GM12873 (cell line): ENCODE measurements around the gene ZBTB32.

Experiments used
- CTCF ChIP-seq: IDR thresholded peaks from 2 replicates; pipeline ENCODE4 v1.5.1; 2012; ENCODE audit warnings: low read depth, mild to moderate bottlenecking, moderate library complexity, low read length, control low read depth; ENCODE audit not compliant: insufficient read depth; ENCODE audit errors: missing control alignments

ZBTB32 gene

DNA sequence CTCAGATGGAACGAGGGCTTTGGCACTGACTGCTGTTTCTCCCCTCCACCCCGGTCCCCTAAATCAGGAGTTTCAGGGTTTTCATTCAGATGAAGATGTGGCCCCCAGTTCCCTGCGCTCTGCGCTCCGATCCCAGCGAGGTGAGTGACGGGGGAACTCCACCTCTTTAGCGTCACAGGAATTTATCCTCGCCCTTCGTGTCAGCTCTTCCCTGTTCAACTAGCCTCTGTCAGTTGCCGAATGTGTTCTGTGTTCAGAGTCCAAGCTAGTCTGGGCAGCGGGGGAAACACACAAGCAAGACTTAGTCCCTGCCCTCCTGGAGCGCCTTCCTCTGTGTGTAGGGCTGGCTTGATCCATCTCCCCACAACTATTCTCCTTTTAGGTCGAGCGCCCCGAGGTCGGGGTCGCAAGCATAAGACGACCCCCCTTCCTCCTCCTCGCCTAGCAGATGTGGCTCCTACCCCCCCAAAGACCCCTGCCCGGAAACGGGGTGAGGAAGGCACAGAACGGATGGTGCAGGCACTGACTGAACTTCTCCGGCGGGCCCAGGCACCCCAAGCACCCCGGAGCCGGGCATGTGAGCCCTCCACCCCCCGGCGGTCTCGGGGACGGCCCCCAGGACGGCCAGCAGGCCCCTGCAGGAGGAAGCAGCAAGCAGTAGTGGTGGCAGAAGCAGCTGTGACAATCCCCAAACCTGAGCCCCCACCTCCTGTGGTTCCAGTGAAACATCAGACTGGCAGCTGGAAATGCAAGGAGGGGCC, 15.2 kb downstream of the ZBTB32 start:
- TF ChIP-seq CTCF = no peak

DNA sequence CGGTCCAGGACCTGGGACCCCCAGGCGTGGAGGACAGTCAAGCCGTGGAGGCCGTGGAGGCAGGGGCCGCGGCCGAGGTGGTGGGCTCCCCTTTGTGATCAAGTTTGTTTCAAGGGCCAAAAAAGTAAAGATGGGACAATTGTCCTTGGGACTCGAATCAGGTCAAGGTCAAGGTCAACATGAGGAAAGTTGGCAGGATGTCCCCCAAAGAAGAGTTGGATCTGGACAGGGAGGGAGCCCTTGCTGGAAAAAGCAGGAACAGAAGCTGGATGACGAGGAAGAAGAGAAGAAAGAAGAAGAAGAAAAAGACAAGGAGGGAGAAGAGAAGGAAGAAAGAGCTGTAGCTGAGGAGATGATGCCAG, 15.8 kb downstream of the ZBTB32 start:
- no peak for TF ChIP-seq CTCF

DNA sequence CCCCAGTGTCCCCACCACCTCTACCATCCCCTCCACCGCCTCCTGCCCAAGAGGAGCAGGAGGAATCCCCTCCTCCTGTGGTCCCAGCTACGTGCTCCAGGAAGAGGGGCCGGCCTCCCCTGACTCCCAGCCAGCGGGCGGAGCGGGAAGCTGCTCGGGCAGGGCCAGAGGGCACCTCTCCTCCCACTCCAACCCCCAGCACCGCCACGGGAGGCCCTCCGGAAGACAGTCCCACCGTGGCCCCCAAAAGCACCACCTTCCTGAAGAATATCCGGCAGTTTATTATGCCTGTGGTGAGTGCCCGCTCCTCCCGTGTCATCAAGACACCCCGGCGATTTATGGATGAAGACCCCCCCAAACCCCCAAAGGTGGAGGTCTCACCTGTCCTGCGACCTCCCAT, 16.3 kb downstream of the ZBTB32 start:
- no peak for TF ChIP-seq CTCF

- TF ChIP-seq CTCF = no peak
Measured at GRCh38 chr19:35721374-35721773, 17.0 kb downstream of the ZBTB32 start.

- no peak for TF ChIP-seq CTCF
Measured at GRCh38 chr19:35722461-35722860, 18.1 kb downstream of the ZBTB32 start.

DNA sequence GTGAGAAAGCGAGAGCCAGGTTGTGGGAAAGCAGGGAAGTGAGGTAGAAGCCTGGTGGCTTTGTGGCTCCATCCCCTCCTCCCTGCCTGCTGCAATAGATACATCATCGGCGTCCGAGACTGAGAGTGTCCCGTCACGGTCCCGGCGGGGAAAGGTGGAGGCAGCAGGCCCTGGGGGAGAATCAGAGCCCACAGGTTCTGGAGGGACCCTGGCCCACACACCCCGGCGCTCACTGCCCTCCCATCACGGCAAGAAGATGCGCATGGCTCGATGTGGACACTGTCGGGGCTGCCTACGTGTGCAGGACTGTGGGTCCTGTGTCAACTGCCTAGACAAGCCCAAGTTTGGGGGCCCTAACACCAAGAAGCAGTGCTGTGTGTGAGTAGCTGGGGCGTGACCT, 18.5 kb downstream of the ZBTB32 start:
- TF ChIP-seq CTCF = no peak

DNA sequence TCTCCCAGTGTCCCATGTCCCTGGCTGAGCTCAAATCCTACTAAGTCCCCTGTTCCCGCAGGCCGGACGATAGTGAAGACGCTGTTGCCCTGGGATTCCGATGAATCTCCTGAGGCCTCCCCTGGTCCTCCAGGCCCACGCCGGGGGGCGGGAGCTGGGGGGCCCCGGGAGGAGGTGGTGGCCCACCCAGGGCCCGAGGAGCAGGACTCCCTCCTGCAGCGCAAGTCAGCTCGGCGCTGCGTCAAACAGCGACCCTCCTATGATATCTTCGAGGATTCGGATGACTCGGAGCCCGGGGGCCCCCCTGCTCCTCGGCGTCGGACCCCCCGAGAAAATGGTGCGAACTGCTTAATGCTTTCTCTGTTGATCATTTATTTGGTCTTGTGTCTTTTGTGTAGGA, 19.3 kb downstream of the ZBTB32 start:
- no peak for TF ChIP-seq CTCF
